Measurements from ENCODE around the gene PEX26.
"Not testable (repeated sequence)": the region's sequence is repeated elsewhere in the genome, so short reads cannot be mapped to it uniquely, and the experiment has no call there.

The PEX26 gene

GRCh38 chr22:18123476-18124025, 45.8 kb downstream of the PEX26 start:
- DNase-seq = not testable (repeated sequence)

DNA sequence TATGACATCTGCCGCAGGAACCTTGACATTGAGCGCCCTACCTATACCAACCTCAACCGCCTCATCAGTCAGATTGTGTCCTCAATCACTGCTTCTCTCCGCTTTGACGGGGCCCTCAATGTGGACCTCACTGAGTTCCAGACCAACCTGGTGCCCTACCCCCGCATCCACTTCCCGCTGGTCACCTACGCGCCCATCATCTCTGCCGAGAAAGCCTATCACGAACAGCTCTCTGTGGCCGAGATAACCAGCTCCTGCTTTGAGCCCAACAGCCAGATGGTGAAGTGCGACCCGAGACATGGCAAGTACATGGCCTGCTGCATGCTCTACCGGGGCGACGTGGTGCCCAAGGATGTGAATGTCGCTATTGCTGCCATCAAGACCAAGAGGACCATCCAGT, 48.8 kb downstream of the PEX26 start:
- DNase-seq = no peak

- no peak for DNase-seq
Measured at GRCh38 chr22:18130018-18130417, 52.2 kb downstream of the PEX26 start.

GRCh38 chr22:18130699-18131429, 53.1 kb downstream of the PEX26 start:
- DNase-seq = no peak

DNA sequence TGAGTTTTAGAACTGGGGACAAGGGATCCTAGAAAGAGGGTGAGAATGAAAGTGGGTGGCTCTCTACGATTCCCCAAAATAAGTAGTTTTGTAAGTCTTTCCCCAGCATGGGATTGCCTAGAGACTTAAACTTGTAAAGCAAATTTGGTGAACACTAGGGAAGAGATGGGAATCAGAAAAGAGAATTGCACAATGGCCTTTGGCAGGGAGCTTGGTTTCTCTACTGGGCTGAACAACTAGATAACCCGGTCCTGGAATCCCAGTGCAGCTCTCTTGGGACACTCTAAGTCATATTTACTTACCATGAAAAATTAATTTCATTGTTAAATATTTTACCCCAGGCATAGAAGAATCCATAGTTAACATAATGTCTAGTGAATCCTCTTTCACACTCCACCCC, 55.7 kb downstream of the PEX26 start:
- no peak for DNase-seq

DNA sequence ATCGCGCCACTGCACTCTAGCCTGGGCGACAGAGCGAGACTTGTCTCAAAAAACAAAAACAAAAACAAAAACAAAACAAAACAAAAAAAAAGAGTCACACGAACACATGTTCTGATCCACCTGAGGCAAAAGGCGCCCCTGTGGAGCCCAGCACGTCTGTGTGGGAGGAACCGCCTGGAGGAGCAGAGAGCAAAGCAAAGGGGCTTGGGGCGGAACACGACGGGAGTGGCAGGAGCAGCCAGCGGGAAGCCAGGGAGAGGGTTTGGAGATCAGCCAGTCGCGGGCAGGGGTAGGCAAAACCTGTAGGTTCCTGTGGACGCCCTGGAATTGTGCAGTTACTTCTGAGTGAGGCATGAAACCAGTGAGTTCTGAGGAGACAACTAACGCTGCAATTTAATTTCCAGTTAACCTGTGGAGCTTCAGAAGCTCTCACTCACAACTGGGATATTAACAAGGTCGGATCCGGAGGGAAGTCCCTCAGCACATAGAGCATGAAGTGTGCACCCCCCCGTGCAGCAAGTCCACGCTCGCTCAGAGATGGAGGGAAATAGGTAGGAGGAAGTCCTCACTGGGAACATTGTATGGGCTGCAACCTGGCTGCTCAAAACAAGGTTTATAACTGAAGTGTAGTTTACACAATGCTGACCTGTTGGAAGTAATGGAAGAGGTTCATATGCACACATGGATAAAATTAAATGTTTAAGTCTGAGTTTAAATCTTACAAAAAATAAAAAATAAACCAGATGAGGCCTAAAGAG, 59.0 kb downstream of the PEX26 start:
- DNase-seq = no peak

- not testable (repeated sequence) for DNase-seq
Measured at GRCh38 chr22:18141004-18141403, 63.2 kb downstream of the PEX26 start.

- no peak for DNase-seq
Measured at GRCh38 chr22:18144105-18144504, 66.3 kb downstream of the PEX26 start.

DNA sequence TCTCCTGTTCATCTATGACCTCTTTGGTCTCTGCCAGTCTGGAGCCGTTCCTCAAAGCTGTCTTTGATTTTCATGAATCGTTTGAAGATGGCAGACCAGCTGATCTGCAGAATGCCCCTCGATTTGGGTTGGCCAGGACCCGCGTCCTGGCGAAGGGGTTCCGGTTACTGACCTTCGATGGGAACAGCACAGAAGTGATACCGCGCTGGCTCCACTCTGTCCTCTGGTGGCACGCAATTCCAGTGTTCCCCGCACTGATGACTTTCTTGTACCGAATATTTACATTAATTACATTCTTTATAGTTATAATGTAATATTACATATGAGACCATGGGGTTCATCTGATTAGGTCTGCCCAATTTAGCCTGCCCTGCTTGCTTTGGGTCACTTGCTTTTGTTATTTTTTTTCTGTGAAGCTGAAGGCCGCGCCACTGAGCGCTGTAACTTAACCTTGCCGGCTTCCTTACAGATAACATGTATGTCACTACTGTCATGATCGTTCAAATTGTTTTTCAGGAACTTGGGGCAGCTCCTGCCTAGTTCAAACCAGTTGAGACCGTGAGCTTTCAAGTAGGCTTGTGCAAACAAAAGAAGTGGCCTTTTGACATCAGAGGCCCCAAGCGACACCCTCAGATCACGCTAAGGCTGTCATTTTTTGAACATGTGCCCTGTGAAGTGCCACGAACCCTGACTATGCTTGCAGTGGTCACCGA, 68.0 kb downstream of the PEX26 start:
- DNase-seq = no peak

- no peak for DNase-seq
Measured at GRCh38 chr22:18146389-18146753, 68.6 kb downstream of the PEX26 start.

- DNase-seq = no peak
Measured at GRCh38 chr22:18147791-18148190, 70.0 kb downstream of the PEX26 start.

- no peak for DNase-seq
Measured at GRCh38 chr22:18148293-18148965, 70.6 kb downstream of the PEX26 start.

DNA sequence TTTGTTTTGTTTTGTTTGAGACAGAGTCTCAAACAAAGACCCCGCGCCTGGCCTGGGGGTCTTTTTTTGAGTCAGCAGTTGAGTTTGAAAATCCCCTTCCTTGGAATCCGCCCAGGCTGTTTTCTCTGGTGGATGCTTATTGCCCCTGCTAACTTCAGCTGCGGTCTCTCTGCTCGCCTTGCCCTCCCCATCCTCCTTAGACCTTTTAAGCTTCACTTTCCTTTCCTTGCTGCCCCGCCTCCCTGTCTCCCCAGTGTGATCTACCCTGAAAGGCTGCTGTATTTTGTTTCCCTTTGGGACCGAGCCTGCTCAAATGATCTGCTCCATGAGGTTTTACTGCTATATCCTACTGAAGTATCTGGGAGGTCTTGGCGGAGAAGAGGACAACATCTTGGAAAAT, 74.7 kb downstream of the PEX26 start:
- DNase-seq = no peak

- DNase-seq = no peak
Measured at GRCh38 chr22:18154821-18155390, 77.1 kb downstream of the PEX26 start.

Data from activated T-cell treated with anti-CD3 and anti-CD28 coated beads, Interleukin-2, amount 50 U/mL, for 1 hour (primary cell).